ENCODE data around the gene XYLT1. TPM values are rescaled to one million over a fixed set of nuclear protein-coding genes. Genes with fewer than 3 reads are reported as not detected.

Gene XYLT1
- total RNA-seq, 1 donor from 2014 or later: 17.6 TPM

GRCh38 chr16:17356243-17356933 is 114.4 kb downstream of the XYLT1 start:
- no peaks in the 10 kb centered on the region for H3K9me3 Mint-ChIP-seq (ENCODE audit: low read depth)
- H3K36me3 Mint-ChIP-seq (ENCODE audit: low read depth): no peaks in the 10 kb centered on the region
- H3K27ac Mint-ChIP-seq (ENCODE audit: unreplicated experiment): no peak overlapping the region
- H3K4me3 Mint-ChIP-seq (ENCODE audit: unreplicated experiment): no peak overlapping the region
- H3K27me3 Mint-ChIP-seq (ENCODE audit: low read depth): no peaks in the 10 kb centered on the region
- TF ChIP-seq CTCF (IDR thresholded peaks at IDR 0.05): no peak
- DNase-seq (ENCODE audit: low spot score): no peak
- peaks cover 44% of the 10 kb centered on the region for H3K4me1 Mint-ChIP-seq (ENCODE audit: low read depth)

- no peak for DNase-seq (ENCODE audit: low spot score)
- Mint-ChIP-seq H3K36me3 (ENCODE audit: low read depth) (peaks cover 1% of the 10 kb centered on the region), H3K4me1 (ENCODE audit: low read depth) (peaks cover 27% of the 10 kb centered on the region), H3K27me3 (ENCODE audit: low read depth) (no peaks in the 10 kb centered on the region), H3K4me3 (ENCODE audit: unreplicated experiment) (no peak overlapping the region), H3K9me3 (ENCODE audit: low read depth) (no peaks in the 10 kb centered on the region), H3K27ac (ENCODE audit: unreplicated experiment) (no peak overlapping the region)
- TF ChIP-seq CTCF (IDR thresholded peaks at IDR 0.05): no peak
Observed at GRCh38 chr16:17354685-17355084, 116.1 kb downstream of the XYLT1 start.

- TF ChIP-seq CTCF (IDR thresholded peaks at IDR 0.05): no peak
- Mint-ChIP-seq H3K27me3 (ENCODE audit: low read depth) (no peaks in the 10 kb centered on the region), H3K36me3 (ENCODE audit: low read depth) (peaks cover 1% of the 10 kb centered on the region), H3K4me3 (ENCODE audit: unreplicated experiment) (no peak overlapping the region), H3K27ac (ENCODE audit: unreplicated experiment) (no peak overlapping the region), H3K9me3 (ENCODE audit: low read depth) (no peaks in the 10 kb centered on the region), H3K4me1 (ENCODE audit: low read depth) (peaks cover 22% of the 10 kb centered on the region)
- no peak for DNase-seq (ENCODE audit: low spot score)
Observed at GRCh38 chr16:17354141-17354601, 116.6 kb downstream of the XYLT1 start.

GRCh38 chr16:17353561-17353960 is 117.2 kb downstream of the XYLT1 start:
- DNase-seq (ENCODE audit: low spot score): no peak
- no peak overlapping the region for H3K4me3 Mint-ChIP-seq (ENCODE audit: unreplicated experiment)
- H3K9me3 Mint-ChIP-seq (ENCODE audit: low read depth): no peaks in the 10 kb centered on the region
- H3K36me3 Mint-ChIP-seq (ENCODE audit: low read depth): peaks cover 1% of the 10 kb centered on the region
- H3K27me3 Mint-ChIP-seq (ENCODE audit: low read depth): no peaks in the 10 kb centered on the region
- no peak overlapping the region for H3K27ac Mint-ChIP-seq (ENCODE audit: unreplicated experiment)
- no peak for TF ChIP-seq CTCF (IDR thresholded peaks at IDR 0.05)
- peaks cover 16% of the 10 kb centered on the region for H3K4me1 Mint-ChIP-seq (ENCODE audit: low read depth)

- no peak for TF ChIP-seq CTCF (IDR thresholded peaks at IDR 0.05)
- Mint-ChIP-seq H3K4me3 (ENCODE audit: unreplicated experiment) (no peak overlapping the region), H3K27ac (ENCODE audit: unreplicated experiment) (no peak overlapping the region), H3K27me3 (ENCODE audit: low read depth) (no peaks in the 10 kb centered on the region), H3K36me3 (ENCODE audit: low read depth) (peaks cover 1% of the 10 kb centered on the region), H3K9me3 (ENCODE audit: low read depth) (no peaks in the 10 kb centered on the region), H3K4me1 (ENCODE audit: low read depth) (peaks cover 10% of the 10 kb centered on the region)
- no peak for DNase-seq (ENCODE audit: low spot score)
Observed at GRCh38 chr16:17351441-17352035, 119.2 kb downstream of the XYLT1 start.
